ENCODE data around the gene UNC79. TPM values are rescaled to one million over a fixed set of nuclear protein-coding genes. Genes with fewer than 3 reads are reported as not detected.
A peak's percentile ranks its signal among the peaks of the same experiment; 100 is the strongest.

The UNC79 gene
- total and polyA plus RNA-seq, 2 experiments from 2014 or later: 0.04 TPM; not detected in 1

GRCh38 chr14:93707475-93707874 lies 276.7 kb downstream of the UNC79 start:
- Histone ChIP-seq H3K79me2 (ENCODE audit: insufficient read depth) (no peaks in the 10 kb centered on the region), H3K27ac (no peak overlapping the region), H3K4me3 (no peak overlapping the region), H3K27me3 (replicated peaks; ENCODE audit: insufficient read depth) (no peaks in the 10 kb centered on the region), H3K4me2 (ENCODE audit: unreplicated experiment) (no peak overlapping the region), H3K9ac (no peak overlapping the region), H4K20me1 (ENCODE audit: insufficient read depth) (no peaks in the 10 kb centered on the region), H3K4me1 (ENCODE audit: insufficient read depth) (no peaks in the 10 kb centered on the region), H2AFZ (no peak overlapping the region), H3F3A (ENCODE audit: insufficient read depth) (no peaks in the 10 kb centered on the region), H3K9me2 (ENCODE audit: insufficient read depth) (no peaks in the 10 kb centered on the region), H3K9me3 (ENCODE audit: low read depth) (no peaks in the 10 kb centered on the region), H3K36me3 (ENCODE audit: low read depth) (no peaks in the 10 kb centered on the region)
- TF ChIP-seq EZH2phosphoT487 (IDR thresholded peaks at IDR 0.05; ENCODE audit: insufficient read depth, low read depth) (no peak), EZH2 (IDR thresholded peaks at IDR 0.05; ENCODE audit: insufficient read depth, poor library complexity, severe bottlenecking) (no peak)
- in situ Hi-C loops (cut with MboI): no loop called here
- WGBS, 2 experiments (ENCODE audit: low coverage in 1 of 2, low lambda C conversion rate in 2 of 2, missing lambda C conversion rate in 2 of 2): 17 to 24% methylated on average over 3 of the region's 3 CpGs
- no peak for DNase-seq

GRCh38 chr14:93708311-93708734 lies 277.6 kb downstream of the UNC79 start:
- no peaks in the 10 kb centered on the region for H4K20me1 ChIP-seq (ENCODE audit: insufficient read depth)
- no peaks in the 10 kb centered on the region for H3F3A ChIP-seq (ENCODE audit: insufficient read depth)
- no peak overlapping the region for H2AFZ ChIP-seq
- H3K9me2 ChIP-seq (ENCODE audit: insufficient read depth): no peaks in the 10 kb centered on the region
- no peaks in the 10 kb centered on the region for H3K4me1 ChIP-seq (ENCODE audit: insufficient read depth)
- no peaks in the 10 kb centered on the region for H3K27me3 ChIP-seq (replicated peaks; ENCODE audit: insufficient read depth)
- TF ChIP-seq EZH2 (IDR thresholded peaks at IDR 0.05; ENCODE audit: insufficient read depth, poor library complexity, severe bottlenecking) (no peak), EZH2phosphoT487 (IDR thresholded peaks at IDR 0.05; ENCODE audit: insufficient read depth, low read depth) (no peak)
- no peak for DNase-seq
- no peak overlapping the region for H3K4me2 ChIP-seq (ENCODE audit: unreplicated experiment)
- H3K79me2 ChIP-seq (ENCODE audit: insufficient read depth): no peaks in the 10 kb centered on the region
- 27 to 30% methylated on average over 6 of the region's 6 CpGs for WGBS, 2 experiments (ENCODE audit: low coverage in 1 of 2, low lambda C conversion rate in 2 of 2, missing lambda C conversion rate in 2 of 2)
- no peaks in the 10 kb centered on the region for H3K36me3 ChIP-seq (ENCODE audit: low read depth)
- H3K27ac ChIP-seq: no peak overlapping the region
- no peak overlapping the region for H3K9ac ChIP-seq
- in situ Hi-C loops (cut with MboI): no loop called here
- no peak overlapping the region for H3K4me3 ChIP-seq
- no peaks in the 10 kb centered on the region for H3K9me3 ChIP-seq (ENCODE audit: low read depth)

GRCh38 chr14:93708800-93709199 lies 278.1 kb downstream of the UNC79 start:
- no peaks in the 10 kb centered on the region for H3K9me2 ChIP-seq (ENCODE audit: insufficient read depth)
- in situ Hi-C loops (cut with MboI): no loop called here
- H3K27me3 ChIP-seq (replicated peaks; ENCODE audit: insufficient read depth): no peaks in the 10 kb centered on the region
- no peaks in the 10 kb centered on the region for H3K36me3 ChIP-seq (ENCODE audit: low read depth)
- no peak overlapping the region for H3K27ac ChIP-seq
- H3K4me1 ChIP-seq (ENCODE audit: insufficient read depth): no peaks in the 10 kb centered on the region
- H4K20me1 ChIP-seq (ENCODE audit: insufficient read depth): no peaks in the 10 kb centered on the region
- H2AFZ ChIP-seq: no peak overlapping the region
- no peaks in the 10 kb centered on the region for H3F3A ChIP-seq (ENCODE audit: insufficient read depth)
- DNase-seq: no peak
- 56 to 59% methylated on average over 5 of the region's 5 CpGs for WGBS, 2 experiments (ENCODE audit: low coverage in 1 of 2, low lambda C conversion rate in 2 of 2, missing lambda C conversion rate in 2 of 2)
- no peak overlapping the region for H3K4me3 ChIP-seq
- no peaks in the 10 kb centered on the region for H3K9me3 ChIP-seq (ENCODE audit: low read depth)
- no peak overlapping the region for H3K9ac ChIP-seq
- no peak overlapping the region for H3K4me2 ChIP-seq (ENCODE audit: unreplicated experiment)
- H3K79me2 ChIP-seq (ENCODE audit: insufficient read depth): no peaks in the 10 kb centered on the region
- no peak for TF ChIP-seq EZH2phosphoT487 (IDR thresholded peaks at IDR 0.05; ENCODE audit: insufficient read depth, low read depth)
- no peak for TF ChIP-seq EZH2 (IDR thresholded peaks at IDR 0.05; ENCODE audit: insufficient read depth, poor library complexity, severe bottlenecking)

- Histone ChIP-seq H3K36me3 (ENCODE audit: low read depth) (no peaks in the 10 kb centered on the region), H3K4me2 (ENCODE audit: unreplicated experiment) (no peak overlapping the region), H3K27me3 (replicated peaks; ENCODE audit: insufficient read depth) (no peaks in the 10 kb centered on the region), H3K27ac (no peak overlapping the region), H3K9me2 (ENCODE audit: insufficient read depth) (no peaks in the 10 kb centered on the region), H2AFZ (no peak overlapping the region), H3K79me2 (ENCODE audit: insufficient read depth) (no peaks in the 10 kb centered on the region), H3K9me3 (ENCODE audit: low read depth) (no peaks in the 10 kb centered on the region), H4K20me1 (ENCODE audit: insufficient read depth) (no peaks in the 10 kb centered on the region), H3K4me3 (no peak overlapping the region), H3K4me1 (ENCODE audit: insufficient read depth) (no peaks in the 10 kb centered on the region), H3K9ac (no peak overlapping the region), H3F3A (ENCODE audit: insufficient read depth) (no peaks in the 10 kb centered on the region)
- peak; percentile 4 for DNase-seq
- TF ChIP-seq EZH2phosphoT487 (IDR thresholded peaks at IDR 0.05; ENCODE audit: insufficient read depth, low read depth) (no peak), EZH2 (IDR thresholded peaks at IDR 0.05; ENCODE audit: insufficient read depth, poor library complexity, severe bottlenecking) (no peak)
- in situ Hi-C loops (cut with MboI): no loop called here
- WGBS, 2 experiments (ENCODE audit: low coverage in 1 of 2, low lambda C conversion rate in 2 of 2, missing lambda C conversion rate in 2 of 2): 67 to 73% methylated on average over 4 of the region's 4 CpGs
These were observed 278.5 kb downstream of the UNC79 start for GRCh38 chr14:93709249-93709648.
